Measurements from ENCODE around the gene SPON2.

DNA sequence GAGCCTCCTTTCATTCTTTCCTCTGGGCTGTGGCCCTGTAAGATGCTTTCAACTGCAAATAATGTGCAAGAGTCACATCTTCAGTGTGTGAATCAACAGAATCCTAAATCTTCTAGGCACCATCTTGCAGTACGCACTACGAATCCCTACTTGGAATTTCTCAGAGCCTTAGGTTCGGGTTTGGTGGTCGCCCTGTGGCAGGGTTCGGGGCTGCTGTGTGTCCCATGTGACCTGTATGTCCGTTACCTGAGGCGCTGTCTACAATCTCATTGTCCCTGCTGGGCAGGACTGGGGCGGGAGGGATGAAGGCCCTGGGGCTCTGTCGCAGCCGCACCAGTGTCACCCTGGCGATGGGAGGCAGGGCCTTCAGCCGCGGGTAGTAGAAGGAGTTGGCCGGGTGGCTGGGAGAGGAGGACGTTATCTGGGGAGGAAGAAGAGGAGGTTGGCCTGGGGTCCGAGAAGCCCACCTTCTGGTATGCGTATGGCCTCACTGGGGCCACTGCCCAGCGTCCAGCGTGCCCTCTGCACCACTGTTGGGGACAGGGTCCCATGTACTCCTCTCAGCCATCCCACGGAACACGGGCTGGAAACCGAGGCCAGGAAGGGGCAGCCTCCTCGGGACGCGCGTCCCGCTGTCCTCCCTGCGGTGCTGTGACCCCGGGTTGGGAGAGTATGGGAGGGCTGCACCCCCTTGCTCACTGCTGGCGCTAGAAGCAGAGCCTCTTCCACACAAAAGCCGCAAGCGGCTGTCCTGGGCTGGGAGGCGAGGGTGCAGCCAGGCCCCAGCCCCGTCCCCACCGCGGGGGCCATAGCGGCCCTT is 2.0 kb downstream of the SPON2 start:
- TF ChIP-seq, protein P1, sequence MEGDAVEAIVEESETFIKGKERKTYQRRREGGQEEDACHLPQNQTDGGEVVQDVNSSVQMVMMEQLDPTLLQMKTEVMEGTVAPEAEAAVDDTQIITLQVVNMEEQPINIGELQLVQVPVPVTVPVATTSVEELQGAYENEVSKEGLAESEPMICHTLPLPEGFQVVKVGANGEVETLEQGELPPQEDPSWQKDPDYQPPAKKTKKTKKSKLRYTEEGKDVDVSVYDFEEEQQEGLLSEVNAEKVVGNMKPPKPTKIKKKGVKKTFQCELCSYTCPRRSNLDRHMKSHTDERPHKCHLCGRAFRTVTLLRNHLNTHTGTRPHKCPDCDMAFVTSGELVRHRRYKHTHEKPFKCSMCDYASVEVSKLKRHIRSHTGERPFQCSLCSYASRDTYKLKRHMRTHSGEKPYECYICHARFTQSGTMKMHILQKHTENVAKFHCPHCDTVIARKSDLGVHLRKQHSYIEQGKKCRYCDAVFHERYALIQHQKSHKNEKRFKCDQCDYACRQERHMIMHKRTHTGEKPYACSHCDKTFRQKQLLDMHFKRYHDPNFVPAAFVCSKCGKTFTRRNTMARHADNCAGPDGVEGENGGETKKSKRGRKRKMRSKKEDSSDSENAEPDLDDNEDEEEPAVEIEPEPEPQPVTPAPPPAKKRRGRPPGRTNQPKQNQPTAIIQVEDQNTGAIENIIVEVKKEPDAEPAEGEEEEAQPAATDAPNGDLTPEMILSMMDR (conservative IDR thresholded peaks at IDR 0.05; ENCODE audit: low read depth, low read length): no peak
- no peak for TF ChIP-seq POLR2A (IDR thresholded peaks at IDR 0.05; ENCODE audit: low read depth, low read length)
- TF ChIP-seq MAFK (IDR thresholded peaks at IDR 0.05; ENCODE audit: low read depth, low read length): no peak
- TF ChIP-seq SMC3 (IDR thresholded peaks at IDR 0.05; ENCODE audit: low read depth, low read length): no peak

Data from IMR-90 (cell line).